GM13977 (cell line): Measurements from ENCODE around the gene TCERG1L.
A peak's percentile ranks its signal among the peaks of the same experiment; 100 is the strongest.

Experiments
- DNase-seq: peaks from one replicate; pipeline ENCODE4 v3.0.0; 2012; ENCODE audit warnings: low spot score
- in situ Hi-C: fragments of 300-500 bp; cut with MboI; formaldehyde crosslinking; loops from one replicate; pipeline ENCODE4 v1.12.0; 2022; ENCODE audit warnings: low sequenced_read_pairs, low pct_unique_long_range_greater_than_20kb, mixed read lengths, inconsistent platforms; ENCODE audit not compliant: unreplicated experiment
- TF ChIP-seq, protein P1 (sequence below): IDR thresholded peaks from 2 replicates; pipeline ENCODE4 v1.5.1; 2012; ENCODE audit warnings: mild to moderate bottlenecking, control low read depth; ENCODE audit not compliant: insufficient read depth; ENCODE audit errors: extremely low read depth, missing control alignments

The TCERG1L gene

DNA sequence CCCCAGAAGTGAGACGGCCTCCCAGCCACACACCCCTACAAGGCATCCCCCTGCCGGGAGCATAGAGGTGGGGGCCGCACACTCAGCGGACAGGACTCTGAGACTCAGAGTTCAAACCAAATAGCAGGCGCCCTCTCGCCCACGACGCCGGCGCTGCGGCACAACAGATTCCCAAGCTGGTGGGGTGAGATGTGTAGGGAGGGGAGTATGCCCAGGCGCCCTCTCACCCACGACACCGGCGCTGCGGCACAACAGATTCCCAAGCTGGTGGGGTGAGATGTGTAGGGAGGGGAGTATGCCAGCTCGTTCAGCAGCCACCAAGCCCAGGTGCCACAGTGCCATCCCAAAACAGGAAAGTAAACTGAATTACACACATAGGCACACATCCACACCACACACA is 64.7 kb downstream of the TCERG1L start:
- TF ChIP-seq, protein P1, sequence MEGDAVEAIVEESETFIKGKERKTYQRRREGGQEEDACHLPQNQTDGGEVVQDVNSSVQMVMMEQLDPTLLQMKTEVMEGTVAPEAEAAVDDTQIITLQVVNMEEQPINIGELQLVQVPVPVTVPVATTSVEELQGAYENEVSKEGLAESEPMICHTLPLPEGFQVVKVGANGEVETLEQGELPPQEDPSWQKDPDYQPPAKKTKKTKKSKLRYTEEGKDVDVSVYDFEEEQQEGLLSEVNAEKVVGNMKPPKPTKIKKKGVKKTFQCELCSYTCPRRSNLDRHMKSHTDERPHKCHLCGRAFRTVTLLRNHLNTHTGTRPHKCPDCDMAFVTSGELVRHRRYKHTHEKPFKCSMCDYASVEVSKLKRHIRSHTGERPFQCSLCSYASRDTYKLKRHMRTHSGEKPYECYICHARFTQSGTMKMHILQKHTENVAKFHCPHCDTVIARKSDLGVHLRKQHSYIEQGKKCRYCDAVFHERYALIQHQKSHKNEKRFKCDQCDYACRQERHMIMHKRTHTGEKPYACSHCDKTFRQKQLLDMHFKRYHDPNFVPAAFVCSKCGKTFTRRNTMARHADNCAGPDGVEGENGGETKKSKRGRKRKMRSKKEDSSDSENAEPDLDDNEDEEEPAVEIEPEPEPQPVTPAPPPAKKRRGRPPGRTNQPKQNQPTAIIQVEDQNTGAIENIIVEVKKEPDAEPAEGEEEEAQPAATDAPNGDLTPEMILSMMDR = no peak
- in situ Hi-C loops = no loop called here
- no peak for DNase-seq

DNA sequence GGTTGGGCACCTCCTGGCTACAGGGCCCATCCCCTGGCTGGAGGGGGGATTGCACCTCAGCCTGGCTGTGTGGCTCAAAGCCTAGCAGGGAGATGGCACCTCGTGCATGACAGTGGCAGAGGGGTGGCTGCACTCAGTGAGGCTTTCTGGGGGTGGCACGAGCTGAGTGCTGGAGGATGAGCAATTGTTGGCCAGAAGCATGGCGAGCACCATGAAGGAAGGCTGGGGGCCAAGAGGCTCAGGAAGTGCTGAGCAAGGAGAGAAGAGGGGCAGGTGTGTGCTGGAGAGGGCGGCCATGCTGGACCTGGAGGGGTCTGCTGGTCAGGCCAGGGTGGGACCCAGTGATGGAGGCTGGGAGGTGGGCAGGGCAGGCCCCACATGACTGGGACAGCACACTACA is 65.4 kb downstream of the TCERG1L start:
- in situ Hi-C loops = no loop called here
- no peak for DNase-seq
- TF ChIP-seq, protein P1 = no peak

DNA sequence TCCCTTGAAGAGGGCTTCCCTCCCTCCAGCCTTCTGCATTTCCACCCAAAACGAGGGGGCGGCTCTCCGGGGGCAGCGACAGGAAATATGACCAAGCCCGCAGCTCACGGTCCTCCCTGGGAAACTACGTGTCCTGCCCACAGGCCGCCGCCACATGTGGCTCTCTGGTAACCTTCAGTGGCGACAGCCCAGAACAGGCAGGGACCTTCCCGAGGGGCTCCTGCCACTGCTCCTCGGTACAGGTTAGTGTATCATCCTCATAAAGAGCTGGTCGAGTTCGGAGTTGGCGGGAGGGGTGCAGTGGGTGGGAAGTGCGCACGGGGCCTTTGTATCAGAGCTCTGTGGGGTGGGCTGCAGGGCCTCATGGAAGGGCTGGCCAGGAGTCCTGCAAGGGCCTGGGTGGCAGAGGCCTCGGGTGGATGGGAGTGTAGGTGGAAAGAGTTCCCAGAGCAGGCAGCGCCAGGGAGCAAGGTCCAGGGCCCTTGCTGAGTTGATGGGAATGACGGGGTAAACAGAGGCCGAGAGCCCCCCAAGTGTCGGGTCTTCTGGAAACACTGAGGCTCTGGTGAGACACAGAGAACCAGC is 66.0 kb downstream of the TCERG1L start:
- in situ Hi-C loops = no loop called here
- TF ChIP-seq, protein P1 = no peak
- no peak for DNase-seq

DNA sequence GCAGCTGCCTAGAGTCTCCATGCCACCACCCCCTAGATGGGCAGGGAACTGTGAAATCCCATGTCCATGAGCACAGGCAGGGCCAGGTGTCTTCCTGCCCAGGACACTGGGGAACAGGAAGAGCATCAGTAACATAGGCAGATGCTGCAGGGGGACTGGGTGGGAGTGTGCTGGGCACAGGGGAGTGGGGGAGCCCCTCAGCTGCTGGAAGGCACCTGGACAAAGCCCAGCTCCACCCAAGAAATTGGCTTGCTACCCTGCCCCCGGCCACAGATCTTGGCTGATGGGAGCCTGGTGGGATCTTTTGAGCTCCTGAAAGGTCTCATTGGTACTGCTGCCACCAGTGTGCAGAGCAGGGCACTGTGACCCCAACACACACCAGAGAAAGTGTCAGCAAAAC is 66.7 kb downstream of the TCERG1L start:
- in situ Hi-C loops = no loop called here
- DNase-seq = no peak
- TF ChIP-seq, protein P1 = no peak

DNA sequence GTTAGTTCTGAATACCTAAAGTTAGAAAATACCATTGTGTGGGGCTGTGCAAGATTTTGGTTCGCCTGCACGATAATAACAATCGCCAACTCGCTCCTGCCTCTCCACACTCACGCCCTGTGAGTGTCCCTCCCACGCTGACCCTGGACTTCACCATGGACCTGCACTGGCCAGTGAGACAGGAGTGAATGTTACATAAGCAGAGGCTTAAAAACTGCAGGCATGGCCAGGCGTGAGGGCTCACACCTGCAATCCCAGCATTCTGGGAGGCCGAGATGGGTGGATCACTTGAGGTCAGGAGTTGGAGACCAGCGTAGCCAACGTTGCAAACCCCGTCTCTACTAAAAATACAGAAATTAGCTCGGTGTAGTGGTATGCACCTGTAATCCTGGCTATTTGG is 68.4 kb downstream of the TCERG1L start:
- no peak for DNase-seq
- in situ Hi-C loops = no loop called here
- TF ChIP-seq, protein P1 = no peak

DNA sequence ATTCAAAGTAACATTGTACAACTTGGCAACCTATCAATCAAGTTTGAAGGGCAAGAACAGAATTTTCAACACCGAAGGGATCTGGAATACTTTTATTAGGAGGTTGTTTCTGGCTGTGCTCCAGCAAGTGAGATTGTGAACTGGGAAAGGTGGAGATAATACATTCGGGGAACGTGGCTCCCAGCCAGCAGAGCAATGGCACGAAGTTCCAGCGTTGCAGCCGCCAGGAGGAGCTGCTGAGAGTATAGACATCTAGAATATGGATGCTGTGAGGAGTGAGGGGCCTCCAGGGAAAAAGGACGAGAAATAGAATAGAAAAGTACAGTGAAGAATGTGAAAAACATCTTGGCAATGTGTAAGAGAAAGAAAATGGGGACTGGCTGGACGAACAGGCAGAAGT is 69.5 kb downstream of the TCERG1L start:
- DNase-seq = no peak
- TF ChIP-seq, protein P1 = peak; percentile 18
- in situ Hi-C loops = no loop called here

DNA sequence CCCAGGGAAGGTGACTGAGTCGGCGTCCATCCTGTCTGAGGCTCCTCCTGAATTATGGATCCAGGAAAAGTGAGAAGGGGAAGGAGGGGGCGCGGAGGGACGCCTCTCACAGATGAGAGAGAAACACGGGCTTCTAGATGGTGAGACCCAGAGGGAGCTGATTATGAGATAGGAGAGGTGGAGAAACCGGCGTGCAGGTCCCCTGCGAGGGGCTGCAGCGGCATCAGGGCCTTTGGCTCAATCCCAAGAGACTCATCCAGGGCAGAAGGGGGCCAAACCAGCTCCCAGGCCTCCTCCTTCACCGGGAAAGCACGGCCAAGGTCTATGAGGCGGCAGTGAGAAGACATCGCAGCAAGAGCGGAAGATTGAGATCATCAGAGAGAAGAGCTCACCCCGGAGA is 70.8 kb downstream of the TCERG1L start:
- in situ Hi-C loops = no loop called here
- TF ChIP-seq, protein P1 = no peak
- no peak for DNase-seq
